ENCODE results near the gene LSP1.

Gene LSP1

DNA sequence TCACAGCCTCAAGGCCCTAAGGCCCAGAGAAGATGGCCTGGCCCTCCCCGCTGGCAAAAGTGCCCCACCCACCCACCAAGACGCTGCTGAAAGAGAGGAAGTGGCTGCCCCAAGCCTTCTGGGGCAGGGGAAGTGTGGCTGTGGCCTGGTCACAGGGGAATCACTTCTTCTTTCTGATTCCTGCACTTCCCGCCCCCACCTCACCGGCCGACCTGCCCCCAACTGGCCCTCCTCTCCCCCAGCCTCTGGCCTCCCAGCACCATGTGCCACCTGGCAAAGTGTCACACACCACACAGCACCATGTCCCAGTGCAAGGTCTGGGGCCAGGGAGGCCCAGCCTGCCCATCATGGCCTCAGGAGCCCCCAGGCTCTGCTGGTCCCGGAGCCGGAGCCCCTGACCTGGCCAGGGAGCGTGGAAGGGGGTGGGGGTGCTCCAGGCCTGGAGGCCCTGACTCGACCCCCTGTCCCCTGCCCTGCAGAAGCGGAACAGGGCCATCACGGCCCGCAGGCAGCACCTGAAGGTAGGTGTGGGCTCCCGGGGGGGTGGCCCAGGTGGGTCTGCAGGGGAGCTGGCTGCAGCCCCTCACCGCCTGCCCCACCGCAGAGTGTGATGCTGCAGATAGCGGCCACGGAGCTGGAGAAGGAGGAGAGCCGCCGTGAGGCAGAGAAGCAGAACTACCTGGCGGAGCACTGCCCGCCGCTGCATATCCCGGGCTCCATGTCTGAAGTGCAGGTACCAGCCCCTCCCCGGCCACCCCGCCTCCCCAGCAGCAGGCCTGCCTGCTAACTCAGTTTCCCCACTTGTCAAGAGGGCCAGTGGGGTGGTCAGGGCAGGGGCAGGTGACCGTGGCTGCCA is 12.7 kb upstream of the LSP1 start:
- H3K4me1 ChIP-seq (ENCODE audit: control insufficient read depth in 1 of 2, insufficient read depth in 2 of 2, low read length in 2 of 2), result peaks cover 0 to under 1% of the 10 kb centered on the region in 2 experiments
- no peak for DNase-seq
- no peaks in the 10 kb centered on the region for H3K36me3 ChIP-seq (ENCODE audit: control insufficient read depth in 1 of 2, insufficient read depth in 2 of 2, low read length in 2 of 2)
- H3K4me3 ChIP-seq (ENCODE audit: low read depth, low read length), result no peak overlapping the region
- H2AFZ ChIP-seq (ENCODE audit: insufficient read depth, low read length, poor library complexity), result no peak overlapping the region
- no peak overlapping the region for H3K23ac ChIP-seq (ENCODE audit: low read length)
- H2BK5ac ChIP-seq (ENCODE audit: low read depth, low read length, poor library complexity), result no peak overlapping the region
- no peak overlapping the region for H3K18ac ChIP-seq (ENCODE audit: low read length)
- no peak overlapping the region for H3K4ac ChIP-seq (ENCODE audit: low read depth, low read length)
- no peaks in the 10 kb centered on the region for H3K79me2 ChIP-seq (ENCODE audit: control insufficient read depth, insufficient read depth, low read length, poor library complexity)
- no peak overlapping the region for H4K8ac ChIP-seq (ENCODE audit: low read depth, low read length)
- no peak overlapping the region for H4K12ac ChIP-seq (ENCODE audit: low read depth, low read length)
- H3K79me1 ChIP-seq (ENCODE audit: low read length), result peaks cover 2% of the 10 kb centered on the region
- no peak overlapping the region for H3K14ac ChIP-seq (ENCODE audit: low read length)
- no peak overlapping the region for H3K27ac ChIP-seq (ENCODE audit: low read depth, low read length)
- H4K91ac ChIP-seq (ENCODE audit: low read depth, low read length), result no peak overlapping the region
- no peaks in the 10 kb centered on the region for H3K9me3 ChIP-seq (ENCODE audit: insufficient read depth, low read depth, low read length)
- no peak overlapping the region for H3K9ac ChIP-seq (ENCODE audit: low read length)
- no peak overlapping the region for H2BK12ac ChIP-seq (ENCODE audit: low read length)
- no CpG with 5 or more reads among the region's 26 CpGs for WGBS (ENCODE audit: extremely low coverage, insufficient coverage, insufficient read length)
- no peak overlapping the region for H2AK5ac ChIP-seq (ENCODE audit: low read length)
- no peaks in the 10 kb centered on the region for H3K27me3 ChIP-seq (ENCODE audit: insufficient read depth, low read length)
- H3K4me2 ChIP-seq (ENCODE audit: low read length), result no peak overlapping the region
- H2BK120ac ChIP-seq (ENCODE audit: insufficient read depth, low read length, poor library complexity), result no peak overlapping the region

DNA sequence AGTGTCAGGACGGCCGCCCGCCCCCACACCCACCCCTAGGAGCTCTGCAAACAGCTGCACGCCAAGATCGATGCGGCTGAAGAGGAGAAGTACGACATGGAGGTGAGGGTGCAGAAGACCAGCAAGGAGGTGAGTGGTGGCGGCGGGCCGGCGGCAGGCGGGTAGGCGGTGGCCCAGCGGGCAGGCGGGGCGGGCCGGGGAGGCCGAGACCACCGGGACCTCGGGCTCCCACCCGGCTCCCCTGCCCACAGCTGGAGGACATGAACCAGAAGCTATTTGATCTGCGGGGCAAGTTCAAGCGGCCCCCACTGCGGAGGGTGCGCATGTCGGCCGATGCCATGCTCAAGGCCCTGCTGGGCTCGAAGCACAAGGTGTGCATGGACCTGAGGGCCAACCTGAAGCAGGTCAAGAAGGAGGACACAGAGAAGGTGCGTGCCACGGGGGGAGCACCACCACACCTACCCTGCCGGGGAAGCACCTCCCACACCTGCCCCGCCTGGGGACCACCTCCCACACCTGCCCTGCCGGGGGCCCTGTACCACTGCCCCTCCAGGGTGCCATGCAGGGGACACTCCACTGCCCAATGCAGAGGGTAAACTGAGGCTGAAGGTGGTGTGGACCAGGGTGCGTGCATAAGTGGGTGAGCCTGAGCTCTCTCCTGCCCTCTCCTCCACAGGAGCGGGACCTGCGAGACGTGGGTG is 12.0 kb upstream of the LSP1 start:
- H3K9me3 ChIP-seq (ENCODE audit: insufficient read depth, low read depth, low read length), result no peaks in the 10 kb centered on the region
- H2AFZ ChIP-seq (ENCODE audit: insufficient read depth, low read length, poor library complexity), result no peak overlapping the region
- H3K18ac ChIP-seq (ENCODE audit: low read length), result no peak overlapping the region
- no peak overlapping the region for H3K27ac ChIP-seq (ENCODE audit: low read depth, low read length)
- H3K27me3 ChIP-seq (ENCODE audit: insufficient read depth, low read length), result no peaks in the 10 kb centered on the region
- H2BK12ac ChIP-seq (ENCODE audit: low read length), result no peak overlapping the region
- no CpG with 5 or more reads among the region's 37 CpGs for WGBS (ENCODE audit: extremely low coverage, insufficient coverage, insufficient read length)
- H3K4me3 ChIP-seq (ENCODE audit: low read depth, low read length), result no peak overlapping the region
- H2AK5ac ChIP-seq (ENCODE audit: low read length), result no peak overlapping the region
- no peak overlapping the region for H3K9ac ChIP-seq (ENCODE audit: low read length)
- no peak overlapping the region for H2BK5ac ChIP-seq (ENCODE audit: low read depth, low read length, poor library complexity)
- no peaks in the 10 kb centered on the region for H3K36me3 ChIP-seq (ENCODE audit: control insufficient read depth in 1 of 2, insufficient read depth in 2 of 2, low read length in 2 of 2)
- H3K4me2 ChIP-seq (ENCODE audit: low read length), result no peak overlapping the region
- H3K79me1 ChIP-seq (ENCODE audit: low read length), result no peaks in the 10 kb centered on the region
- no peak overlapping the region for H4K91ac ChIP-seq (ENCODE audit: low read depth, low read length)
- H3K23ac ChIP-seq (ENCODE audit: low read length), result no peak overlapping the region
- H2BK120ac ChIP-seq (ENCODE audit: insufficient read depth, low read length, poor library complexity), result no peak overlapping the region
- H3K4me1 ChIP-seq (ENCODE audit: control insufficient read depth in 1 of 2, insufficient read depth in 2 of 2, low read length in 2 of 2), result no peaks in the 10 kb centered on the region
- H4K12ac ChIP-seq (ENCODE audit: low read depth, low read length), result no peak overlapping the region
- H3K14ac ChIP-seq (ENCODE audit: low read length), result no peak overlapping the region
- H4K8ac ChIP-seq (ENCODE audit: low read depth, low read length), result no peak overlapping the region
- H3K79me2 ChIP-seq (ENCODE audit: control insufficient read depth, insufficient read depth, low read length, poor library complexity), result no peaks in the 10 kb centered on the region
- no peak for DNase-seq
- H3K4ac ChIP-seq (ENCODE audit: low read depth, low read length), result no peak overlapping the region

DNA sequence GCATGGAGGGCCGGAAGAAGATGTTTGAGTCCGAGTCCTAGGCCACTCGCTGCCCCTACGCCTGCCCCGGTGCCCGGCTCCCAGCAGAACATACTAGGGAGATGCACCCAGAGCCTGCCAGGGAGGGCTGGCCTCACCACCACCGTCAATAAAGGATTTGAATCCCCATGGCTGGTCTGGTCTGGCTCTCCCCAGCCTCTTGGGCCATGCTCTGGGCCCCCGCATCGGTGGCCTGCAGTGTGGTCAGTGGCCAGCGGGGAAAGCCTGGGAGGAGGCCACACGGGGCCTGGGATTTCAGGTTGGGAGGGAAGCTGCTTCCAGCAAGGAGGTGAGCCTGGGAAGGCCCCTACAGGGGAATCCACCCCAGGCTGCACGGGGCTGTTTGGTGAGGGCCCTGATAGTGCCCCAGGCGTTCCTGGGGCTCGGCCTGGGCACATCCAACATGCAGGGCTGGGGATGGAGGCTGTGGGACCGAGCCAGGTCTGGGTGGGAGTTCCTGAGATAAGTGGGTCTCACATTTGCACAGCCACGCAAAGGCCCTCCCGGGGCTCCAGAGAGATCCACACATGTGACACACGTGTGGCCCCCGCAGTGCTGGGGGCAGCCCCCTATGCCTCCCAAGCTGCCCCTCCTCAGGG is 11.3 kb upstream of the LSP1 start:
- no peak overlapping the region for H2AFZ ChIP-seq (ENCODE audit: insufficient read depth, low read length, poor library complexity)
- no CpG with 5 or more reads among the region's 19 CpGs for WGBS (ENCODE audit: extremely low coverage, insufficient coverage, insufficient read length)
- H3K79me2 ChIP-seq (ENCODE audit: control insufficient read depth, insufficient read depth, low read length, poor library complexity), result no peaks in the 10 kb centered on the region
- H2BK12ac ChIP-seq (ENCODE audit: low read length), result no peak overlapping the region
- H3K4me3 ChIP-seq (ENCODE audit: low read depth, low read length), result no peak overlapping the region
- H3K79me1 ChIP-seq (ENCODE audit: low read length), result no peaks in the 10 kb centered on the region
- H3K14ac ChIP-seq (ENCODE audit: low read length), result no peak overlapping the region
- no peak overlapping the region for H3K18ac ChIP-seq (ENCODE audit: low read length)
- H2BK120ac ChIP-seq (ENCODE audit: insufficient read depth, low read length, poor library complexity), result no peak overlapping the region
- H3K27me3 ChIP-seq (ENCODE audit: insufficient read depth, low read length), result no peaks in the 10 kb centered on the region
- H3K9me3 ChIP-seq (ENCODE audit: insufficient read depth, low read depth, low read length), result no peaks in the 10 kb centered on the region
- H3K27ac ChIP-seq (ENCODE audit: low read depth, low read length), result no peak overlapping the region
- H2AK5ac ChIP-seq (ENCODE audit: low read length), result no peak overlapping the region
- no peak overlapping the region for H3K4me2 ChIP-seq (ENCODE audit: low read length)
- H4K91ac ChIP-seq (ENCODE audit: low read depth, low read length), result no peak overlapping the region
- DNase-seq, result peak in 1 of 2 donors; percentile 59
- H4K12ac ChIP-seq (ENCODE audit: low read depth, low read length), result no peak overlapping the region
- no peak overlapping the region for H2BK5ac ChIP-seq (ENCODE audit: low read depth, low read length, poor library complexity)
- no peak overlapping the region for H3K4ac ChIP-seq (ENCODE audit: low read depth, low read length)
- H4K8ac ChIP-seq (ENCODE audit: low read depth, low read length), result no peak overlapping the region
- no peak overlapping the region for H3K9ac ChIP-seq (ENCODE audit: low read length)
- no peaks in the 10 kb centered on the region for H3K4me1 ChIP-seq (ENCODE audit: control insufficient read depth in 1 of 2, insufficient read depth in 2 of 2, low read length in 2 of 2)
- H3K23ac ChIP-seq (ENCODE audit: low read length), result no peak overlapping the region
- no peaks in the 10 kb centered on the region for H3K36me3 ChIP-seq (ENCODE audit: control insufficient read depth in 1 of 2, insufficient read depth in 2 of 2, low read length in 2 of 2)

DNA sequence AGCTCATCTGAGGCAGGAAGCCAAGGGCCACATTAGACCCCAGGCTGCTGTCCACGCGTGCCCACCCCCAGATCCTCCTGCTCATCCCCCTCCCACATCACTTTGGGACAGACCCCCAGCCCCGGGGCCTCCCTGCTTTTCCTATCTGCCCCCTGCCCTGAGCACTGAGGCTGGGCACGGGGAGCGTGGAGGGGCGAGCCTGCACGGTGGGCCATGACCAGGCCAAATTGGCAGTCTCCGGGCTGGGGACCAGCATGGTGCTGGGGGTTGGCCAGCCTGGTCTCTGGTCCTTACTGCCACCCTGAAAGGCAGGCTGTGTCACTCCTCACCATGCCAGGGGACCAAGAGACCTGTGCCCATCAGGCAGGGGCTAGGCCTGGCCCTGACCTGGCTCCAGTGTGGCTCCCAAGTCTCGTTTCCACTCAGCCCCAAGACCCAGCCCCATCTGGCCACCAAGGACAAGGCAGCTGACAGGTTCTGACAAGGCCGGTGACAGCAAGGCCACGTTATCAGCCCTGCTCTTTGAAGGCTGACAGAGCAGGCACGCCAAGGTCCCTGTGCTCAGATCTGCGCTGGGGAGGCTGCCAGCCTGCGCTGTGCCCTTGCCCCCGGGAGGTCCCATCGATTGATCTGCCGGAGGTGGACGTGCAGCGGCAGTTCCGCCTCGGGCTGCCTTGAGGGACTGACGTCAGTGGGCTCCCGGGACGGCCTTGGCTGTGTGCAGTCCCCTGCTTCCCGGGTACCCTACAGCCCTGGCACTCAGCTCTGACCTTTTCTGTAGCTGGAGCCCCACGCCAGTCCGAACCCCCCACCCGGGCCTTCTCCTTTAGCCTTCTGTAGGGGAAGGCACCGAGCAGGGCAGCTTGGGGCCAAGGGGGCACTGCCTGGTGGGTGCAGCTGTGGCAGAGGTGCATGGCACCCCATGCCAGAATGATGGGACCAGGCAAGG is 10.5 kb upstream of the LSP1 start:
- H2BK5ac ChIP-seq (ENCODE audit: low read depth, low read length, poor library complexity), result no peak overlapping the region
- peak overlapping the region; percentile 3 for H3K4me3 ChIP-seq (ENCODE audit: low read depth, low read length)
- WGBS (ENCODE audit: extremely low coverage, insufficient coverage, insufficient read length), result no CpG with 5 or more reads among the region's 29 CpGs
- no peak overlapping the region for H2BK120ac ChIP-seq (ENCODE audit: insufficient read depth, low read length, poor library complexity)
- H3K14ac ChIP-seq (ENCODE audit: low read length), result no peak overlapping the region
- no peak overlapping the region for H3K18ac ChIP-seq (ENCODE audit: low read length)
- H3K4me1 ChIP-seq (ENCODE audit: control insufficient read depth in 1 of 2, insufficient read depth in 2 of 2, low read length in 2 of 2), result no peaks in the 10 kb centered on the region
- no peak overlapping the region for H4K12ac ChIP-seq (ENCODE audit: low read depth, low read length)
- H3K4ac ChIP-seq (ENCODE audit: low read depth, low read length), result no peak overlapping the region
- H3K4me2 ChIP-seq (ENCODE audit: low read length), result no peak overlapping the region
- DNase-seq, result no peak
- no peak overlapping the region for H2AK5ac ChIP-seq (ENCODE audit: low read length)
- no peak overlapping the region for H3K9ac ChIP-seq (ENCODE audit: low read length)
- no peak overlapping the region for H4K8ac ChIP-seq (ENCODE audit: low read depth, low read length)
- no peaks in the 10 kb centered on the region for H3K79me2 ChIP-seq (ENCODE audit: control insufficient read depth, insufficient read depth, low read length, poor library complexity)
- H2BK12ac ChIP-seq (ENCODE audit: low read length), result no peak overlapping the region
- H4K91ac ChIP-seq (ENCODE audit: low read depth, low read length), result no peak overlapping the region
- no peak overlapping the region for H3K23ac ChIP-seq (ENCODE audit: low read length)
- no peaks in the 10 kb centered on the region for H3K36me3 ChIP-seq (ENCODE audit: control insufficient read depth in 1 of 2, insufficient read depth in 2 of 2, low read length in 2 of 2)
- H2AFZ ChIP-seq (ENCODE audit: insufficient read depth, low read length, poor library complexity), result no peak overlapping the region
- no peaks in the 10 kb centered on the region for H3K27me3 ChIP-seq (ENCODE audit: insufficient read depth, low read length)
- H3K27ac ChIP-seq (ENCODE audit: low read depth, low read length), result no peak overlapping the region
- no peaks in the 10 kb centered on the region for H3K9me3 ChIP-seq (ENCODE audit: insufficient read depth, low read depth, low read length)
- H3K79me1 ChIP-seq (ENCODE audit: low read length), result no peaks in the 10 kb centered on the region
